GM18498 (cell line): ENCODE data around the gene NFE2.
"Not testable (repeated sequence)": the region's sequence is repeated elsewhere in the genome, so short reads cannot be mapped to it uniquely, and the experiment has no call there.

Experiments
- ATAC-seq: cut with Tn5 transposase; IDR thresholded peaks from one replicate; pipeline ENCODE4 v1.9.1; 2021; ENCODE audit warnings: mild to moderate bottlenecking, moderate library complexity; ENCODE audit not compliant: unreplicated experiment

The NFE2 gene

DNA sequence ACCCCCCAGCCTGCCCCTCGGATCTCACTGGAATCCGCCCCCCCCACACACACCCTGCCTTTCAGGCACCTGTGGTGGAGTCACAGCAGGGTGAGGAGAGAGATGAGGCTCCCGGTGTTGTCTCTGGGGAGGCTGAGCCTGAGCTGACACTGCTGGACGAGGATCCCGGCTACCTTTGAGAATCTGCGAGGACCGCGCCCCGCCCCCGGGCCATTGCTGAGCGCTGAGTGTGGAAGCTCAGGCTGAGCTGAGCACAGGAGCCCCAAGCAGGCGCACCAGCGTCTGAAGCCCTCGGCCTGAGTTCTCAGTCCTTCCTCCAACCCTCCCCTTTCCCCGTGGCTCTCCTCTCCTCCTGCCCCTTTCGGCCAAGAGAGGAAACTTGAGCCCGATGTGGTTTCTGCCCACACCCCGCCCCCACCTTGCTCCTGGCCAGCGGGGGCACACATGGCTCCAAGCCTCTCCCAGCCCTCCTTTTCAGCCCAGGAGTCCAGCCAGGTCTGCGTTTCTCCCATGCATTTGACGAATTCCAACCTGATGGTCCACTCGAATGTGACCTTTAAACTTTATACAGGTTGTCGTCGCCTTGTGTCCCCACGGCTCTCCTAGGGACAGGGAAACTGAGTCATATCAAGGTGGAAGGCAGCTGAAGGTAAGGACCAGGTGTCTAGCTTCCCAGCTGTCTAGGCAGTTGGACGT, at the start of gene NFE2:
Gene NFE2 (minus strand): TSS at position 284 of the 696 bp plus-strand sequence. CDS start 5,767 bp downstream, outside the sequence.
- ATAC-seq: no peak

DNA sequence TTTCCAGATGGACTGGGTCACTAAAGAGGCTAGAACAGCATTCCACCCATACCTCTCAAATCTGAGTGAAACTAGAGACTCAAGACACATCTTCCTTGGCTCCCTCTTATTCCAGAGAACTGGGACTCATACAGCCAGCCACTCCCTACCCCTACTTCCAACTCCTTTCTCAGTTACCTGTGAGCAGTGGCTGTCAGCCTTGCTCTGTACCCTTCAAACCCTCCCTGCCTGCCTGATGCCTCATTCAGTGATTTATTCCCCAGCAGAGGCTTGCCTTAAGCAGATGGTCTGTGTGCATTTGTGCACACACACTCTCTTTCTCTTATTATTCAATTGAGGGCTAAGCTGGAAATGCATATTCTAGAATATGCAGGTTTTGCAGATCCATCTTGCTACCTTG, 48.9 kb upstream of the NFE2 start:
- no peak for ATAC-seq

DNA sequence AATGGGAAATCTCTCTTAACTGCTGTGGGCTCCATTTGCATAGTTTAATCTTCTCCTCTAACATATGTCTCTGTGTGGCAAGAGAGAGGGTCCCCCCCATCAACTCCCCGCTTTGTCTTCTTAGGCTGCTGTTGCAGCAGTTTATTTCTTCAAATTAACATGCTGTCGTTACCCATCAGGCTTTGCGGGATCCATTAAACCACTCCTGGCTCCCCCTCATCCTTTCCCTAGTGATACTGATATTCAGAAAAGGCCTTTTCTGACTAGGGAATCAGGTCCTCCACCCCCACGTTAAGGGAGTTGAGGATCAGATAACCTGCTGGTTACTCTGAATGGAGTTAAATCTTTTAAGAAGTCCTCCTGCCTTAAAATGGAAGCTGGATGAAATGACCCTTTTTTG, 48.2 kb upstream of the NFE2 start:
- ATAC-seq: no peak

DNA sequence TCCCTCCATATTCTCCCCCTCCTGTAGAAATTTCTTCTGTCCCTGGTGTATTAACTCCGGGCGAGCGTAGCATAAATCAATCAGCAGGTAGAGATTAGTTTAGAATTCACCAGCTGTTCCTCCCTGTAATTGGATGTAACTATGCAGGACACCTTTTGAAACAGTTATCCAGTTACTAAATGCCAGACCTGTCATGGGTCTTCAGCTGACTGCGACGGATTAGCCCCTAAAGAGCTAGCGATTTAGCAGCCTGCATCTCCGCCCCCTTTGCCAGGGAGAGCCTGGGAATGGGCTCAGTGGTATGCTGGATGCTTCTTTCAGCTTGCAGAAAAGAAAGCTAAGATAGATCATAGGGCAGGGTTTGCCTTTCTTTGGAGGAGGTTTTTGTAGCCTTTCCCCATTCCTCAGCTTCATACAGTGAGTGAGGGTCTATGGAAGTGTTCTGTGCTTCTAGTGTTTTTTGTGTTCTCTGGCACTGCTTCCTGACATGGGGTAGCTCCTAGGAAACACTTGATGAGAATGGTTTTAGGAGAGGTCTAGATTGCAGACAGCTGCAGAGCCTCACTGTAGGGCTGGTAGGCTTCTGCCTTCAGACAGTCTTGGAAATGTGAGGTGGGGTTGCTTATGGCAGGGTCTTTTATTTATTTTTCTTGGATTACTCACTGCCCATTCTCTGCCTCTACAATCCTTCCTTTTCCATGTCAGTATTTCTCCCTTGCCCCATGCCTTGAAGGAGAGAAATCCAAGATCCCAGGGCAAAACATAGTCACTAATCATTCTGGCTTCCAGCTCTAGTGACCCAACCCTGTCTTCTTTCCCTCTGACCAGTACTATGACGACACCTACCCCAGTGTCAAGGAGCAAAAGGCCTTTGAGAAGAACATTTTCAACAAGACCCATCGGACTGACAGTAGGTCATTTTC, 40.8 kb upstream of the NFE2 start:
- ATAC-seq: no peak

DNA sequence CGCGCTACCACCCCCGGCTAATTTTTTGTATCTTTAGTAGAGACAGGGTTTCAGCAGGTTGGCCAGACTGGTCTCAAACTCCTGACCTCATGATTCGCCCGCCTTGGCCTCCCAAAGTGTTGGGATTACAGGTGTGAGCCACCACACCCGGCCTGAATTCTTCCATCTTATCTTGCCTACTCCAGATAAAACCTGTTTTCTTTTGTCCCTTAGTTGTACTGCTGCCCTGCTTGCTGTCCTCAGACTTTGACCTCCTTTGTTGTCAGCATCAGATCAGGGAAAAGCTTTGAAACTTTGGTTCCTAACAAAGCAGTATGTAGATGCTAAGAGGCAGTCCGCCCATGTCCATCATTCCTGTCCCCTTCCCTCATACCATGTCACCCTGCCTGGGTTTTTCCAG, 40.0 kb upstream of the NFE2 start:
- no peak for ATAC-seq

DNA sequence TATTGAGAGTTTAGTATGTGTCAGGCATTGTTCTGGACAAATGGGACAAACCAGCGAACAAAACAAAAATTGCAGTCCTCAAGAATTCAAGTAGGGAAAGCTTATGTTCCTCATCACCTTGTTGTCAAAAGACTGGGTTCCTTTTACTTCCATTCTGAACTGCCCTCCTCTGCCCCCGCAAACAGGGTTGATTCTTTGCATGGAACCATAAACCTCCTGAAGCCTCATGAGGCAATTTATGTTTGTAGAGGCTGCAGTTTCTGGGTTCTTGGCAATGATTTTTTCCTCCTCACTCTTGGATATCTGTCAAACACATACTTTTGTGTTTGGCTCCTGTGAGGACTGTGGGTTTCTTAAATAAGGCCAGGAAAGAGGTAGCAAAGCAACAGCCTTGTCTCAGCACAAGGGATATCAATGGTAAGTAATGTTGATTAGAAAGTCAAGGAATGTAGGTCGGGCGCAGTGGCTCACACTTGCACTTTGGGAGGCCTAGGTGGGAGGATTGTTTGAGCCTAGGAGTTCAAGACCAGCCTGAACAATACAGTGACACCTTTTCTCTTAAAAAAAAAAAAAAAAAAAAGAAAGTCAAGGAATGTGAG, 38.0 kb upstream of the NFE2 start:
- no peak for ATAC-seq

DNA sequence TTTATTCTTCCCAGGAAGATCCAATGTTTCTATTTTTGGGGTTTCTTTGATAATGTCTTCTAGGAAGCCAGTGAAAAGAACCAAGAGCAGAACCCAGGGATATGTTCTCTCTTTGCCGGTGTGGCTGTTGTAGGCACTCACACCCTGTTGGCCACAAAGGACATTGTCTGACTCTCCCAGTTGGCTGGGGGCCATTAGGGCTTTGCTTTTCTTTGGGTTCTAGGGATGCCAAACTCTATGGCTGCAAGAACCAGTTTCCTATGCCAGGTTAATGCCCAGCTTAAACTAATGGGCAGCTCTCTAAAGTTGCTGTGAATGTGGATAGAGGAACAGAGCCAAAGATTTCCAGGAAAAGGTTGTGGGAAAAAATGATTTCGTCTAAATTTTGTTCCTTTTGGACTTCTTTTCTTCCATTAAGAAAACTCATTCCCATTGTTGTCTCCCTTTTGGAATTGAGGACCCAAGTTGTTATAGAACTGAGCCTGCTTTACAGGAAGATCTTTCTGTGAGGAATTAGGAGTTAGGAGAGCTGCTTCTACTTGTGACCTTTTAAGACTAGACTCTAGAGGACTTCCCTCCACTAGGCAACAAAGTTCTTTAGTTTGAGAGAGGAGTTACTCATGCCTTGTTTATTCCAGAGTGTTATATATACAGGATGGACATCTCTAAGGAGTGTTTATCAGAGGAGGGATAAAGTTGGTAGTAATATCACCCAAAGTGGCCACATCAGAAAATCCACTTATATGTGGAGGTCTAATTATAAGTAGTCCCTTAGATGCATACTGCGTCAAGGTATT, 37.2 kb upstream of the NFE2 start:
- ATAC-seq: no peak

DNA sequence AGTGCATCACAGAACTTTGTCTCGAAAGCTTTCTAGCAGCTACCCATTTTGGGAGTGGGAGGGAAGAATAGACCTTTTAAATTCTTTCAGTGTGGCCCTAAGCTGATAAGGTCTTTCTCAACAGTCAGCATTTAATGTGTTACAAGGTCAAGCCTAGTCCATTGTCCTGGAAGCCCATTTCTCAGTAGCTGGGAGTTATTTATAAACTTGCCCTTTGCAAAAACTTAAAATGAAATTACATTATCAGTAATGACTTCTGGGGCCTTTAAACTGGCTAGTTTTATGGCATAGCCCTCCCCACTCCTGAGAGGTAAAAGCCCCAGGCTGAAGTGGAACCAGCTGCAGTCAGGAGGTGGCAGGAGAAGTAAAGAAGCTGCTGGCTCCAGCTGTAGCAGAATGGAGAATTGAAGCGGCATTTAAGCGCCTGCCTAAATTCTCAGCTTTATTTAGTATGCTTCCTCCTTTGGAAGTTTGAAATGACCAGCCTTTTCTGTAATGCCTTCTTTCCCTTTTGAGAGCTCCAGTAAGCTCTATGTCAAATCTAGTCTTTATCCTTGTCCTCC, 36.5 kb upstream of the NFE2 start:
- ATAC-seq: no peak

DNA sequence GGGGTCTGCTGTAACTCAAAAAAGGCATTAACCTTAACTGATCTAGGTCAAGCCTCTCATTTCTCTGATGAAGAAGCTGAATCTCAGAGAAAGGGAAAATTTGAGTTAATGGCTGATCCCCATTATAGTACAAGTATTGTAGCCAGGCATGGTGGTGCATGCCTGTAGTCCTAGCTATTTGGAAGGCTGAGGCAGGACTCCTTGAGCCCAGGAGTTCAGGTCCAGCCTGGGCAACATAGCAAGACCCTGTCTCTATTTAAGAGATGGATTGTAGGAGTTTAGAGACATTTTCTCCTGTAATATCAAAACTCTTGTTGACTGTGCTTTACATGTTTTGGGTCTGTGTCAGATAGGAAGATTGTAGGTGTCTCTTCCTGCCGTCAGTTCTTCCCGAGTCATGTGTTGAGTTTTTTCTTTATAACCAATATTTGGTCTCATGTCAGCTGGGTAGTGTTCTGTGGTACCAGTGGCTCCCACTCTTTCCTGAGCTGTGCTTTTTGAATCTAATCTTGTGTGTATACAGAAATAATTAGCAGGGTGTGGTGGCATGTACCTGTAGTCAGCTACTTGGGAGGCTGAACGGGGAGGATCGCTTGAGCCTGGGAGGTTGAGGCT, 32.7 kb upstream of the NFE2 start:
- ATAC-seq: no peak

DNA sequence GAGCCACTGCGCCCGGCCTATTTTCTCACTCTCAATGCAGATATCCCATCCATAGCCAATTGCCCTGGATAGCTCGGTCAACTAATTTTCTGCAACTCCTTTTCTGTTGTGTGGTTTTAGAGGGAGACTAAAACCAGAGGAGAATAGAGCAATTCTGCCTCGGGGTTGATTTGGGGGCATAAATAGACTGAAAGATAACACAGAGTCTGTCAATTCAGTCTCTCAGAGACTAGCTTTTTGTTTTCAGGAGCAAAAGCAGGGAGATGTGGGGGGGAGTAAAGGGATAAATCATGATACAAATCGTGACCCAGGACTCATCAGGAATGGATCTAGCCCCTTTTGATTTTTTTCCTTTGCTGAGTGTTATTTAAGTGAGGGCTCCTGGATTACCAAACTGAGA, 30.6 kb upstream of the NFE2 start:
- no peak for ATAC-seq

DNA sequence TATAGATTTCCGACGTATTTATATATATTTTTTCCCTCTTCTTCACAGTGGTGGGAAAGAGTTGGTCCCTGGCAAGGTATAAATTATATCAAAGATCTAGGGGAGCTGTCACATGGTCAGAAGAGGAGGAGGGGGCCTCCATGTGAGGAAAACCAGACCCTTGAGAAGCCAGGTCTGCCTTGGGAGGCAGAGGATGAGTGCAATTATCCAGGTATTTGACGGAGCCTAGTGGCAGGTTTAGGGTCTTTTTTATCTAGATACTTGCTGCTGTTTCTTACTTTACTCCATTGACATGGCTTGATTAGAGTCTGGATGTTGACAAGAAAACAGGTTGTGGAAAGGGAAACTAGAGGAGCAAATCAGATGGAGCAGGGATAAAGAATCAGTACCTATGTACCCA, 29.6 kb upstream of the NFE2 start:
- no peak for ATAC-seq

DNA sequence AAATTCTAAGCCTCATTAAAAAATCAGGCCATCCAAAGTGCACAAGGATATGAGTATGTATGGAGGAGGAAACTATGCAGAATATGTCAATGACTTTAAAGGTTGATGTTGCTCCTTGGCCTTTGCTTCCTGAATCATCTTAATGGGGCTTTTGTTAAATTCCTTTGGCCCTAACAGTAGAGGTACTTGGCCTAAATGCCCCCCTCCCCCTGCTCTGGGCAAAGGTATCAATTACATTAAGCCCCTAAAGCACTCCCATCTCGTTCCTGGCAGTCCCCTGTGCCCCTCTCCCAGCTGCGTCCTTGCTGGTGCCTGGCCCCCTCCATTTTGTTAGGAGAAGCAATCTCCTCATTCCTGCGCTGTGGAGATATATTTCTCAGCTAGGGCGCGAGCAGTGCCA, 28.9 kb upstream of the NFE2 start:
- no peak for ATAC-seq

DNA sequence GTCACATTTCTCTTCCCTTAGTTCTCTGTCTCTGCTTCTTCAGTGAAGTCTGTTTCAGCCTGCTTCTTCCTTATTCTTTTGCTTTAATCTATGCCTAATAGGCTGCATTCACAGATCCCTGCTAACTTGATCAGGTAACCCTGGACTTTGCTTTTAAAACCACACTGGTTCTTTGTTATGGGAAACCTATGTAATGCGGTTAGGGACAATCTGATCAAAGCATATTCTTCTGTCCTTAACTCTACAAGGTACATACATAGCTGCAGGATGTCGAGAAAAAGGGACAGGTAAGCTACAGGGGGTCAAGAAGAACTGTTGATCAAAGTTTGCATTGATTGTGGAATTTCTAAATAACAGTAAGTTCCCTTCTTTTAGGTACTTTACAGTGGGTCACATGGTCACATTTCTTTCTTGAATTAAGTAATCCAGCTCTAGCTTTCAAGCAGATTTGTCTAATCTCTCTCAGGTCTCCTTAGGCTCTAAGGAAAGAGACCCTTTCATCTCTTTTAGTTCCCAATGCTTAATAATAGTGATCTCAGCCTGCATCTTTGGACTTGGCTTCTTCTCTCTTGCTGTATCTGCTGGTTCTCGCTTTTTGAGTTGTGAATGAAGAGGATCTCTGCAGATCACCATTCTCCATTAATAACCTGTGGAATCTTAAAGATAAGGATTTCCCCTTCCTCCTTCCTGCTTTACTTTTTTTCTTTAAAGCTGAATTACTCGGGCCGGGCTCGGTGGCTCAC, 28.0 kb upstream of the NFE2 start:
- no peak for ATAC-seq

DNA sequence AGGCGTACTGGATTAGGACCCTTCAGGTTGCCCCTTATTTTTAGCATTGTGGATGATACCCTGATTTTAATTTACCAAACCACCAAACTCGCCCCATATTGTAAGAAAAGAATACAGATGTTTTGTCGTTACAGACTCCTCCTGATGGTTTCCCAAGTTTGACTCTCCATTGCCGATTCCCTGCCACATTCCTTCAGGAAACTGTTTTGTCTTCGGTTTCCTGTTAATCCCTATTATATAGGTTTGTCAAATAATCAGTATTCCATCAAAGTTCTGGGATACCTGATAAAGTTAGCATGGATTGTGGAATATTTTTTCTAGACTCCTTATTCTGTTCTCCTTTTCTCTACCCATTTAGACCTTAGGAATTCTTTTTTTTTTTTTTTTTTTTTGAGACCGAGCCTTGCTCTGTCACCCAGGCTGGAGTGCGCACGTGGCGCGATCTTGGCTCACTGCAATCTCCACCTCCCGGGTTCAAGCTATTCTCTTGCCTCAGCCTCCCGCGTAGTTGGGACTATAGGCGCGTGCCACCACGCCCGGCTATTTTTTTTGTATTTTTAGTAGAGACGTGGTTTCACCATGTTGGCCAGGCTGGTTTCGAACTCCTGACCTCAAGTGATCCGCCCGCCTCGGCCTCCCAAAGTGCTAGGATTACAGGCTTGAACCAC, 24.8 kb upstream of the NFE2 start:
- not testable (repeated sequence) for ATAC-seq

DNA sequence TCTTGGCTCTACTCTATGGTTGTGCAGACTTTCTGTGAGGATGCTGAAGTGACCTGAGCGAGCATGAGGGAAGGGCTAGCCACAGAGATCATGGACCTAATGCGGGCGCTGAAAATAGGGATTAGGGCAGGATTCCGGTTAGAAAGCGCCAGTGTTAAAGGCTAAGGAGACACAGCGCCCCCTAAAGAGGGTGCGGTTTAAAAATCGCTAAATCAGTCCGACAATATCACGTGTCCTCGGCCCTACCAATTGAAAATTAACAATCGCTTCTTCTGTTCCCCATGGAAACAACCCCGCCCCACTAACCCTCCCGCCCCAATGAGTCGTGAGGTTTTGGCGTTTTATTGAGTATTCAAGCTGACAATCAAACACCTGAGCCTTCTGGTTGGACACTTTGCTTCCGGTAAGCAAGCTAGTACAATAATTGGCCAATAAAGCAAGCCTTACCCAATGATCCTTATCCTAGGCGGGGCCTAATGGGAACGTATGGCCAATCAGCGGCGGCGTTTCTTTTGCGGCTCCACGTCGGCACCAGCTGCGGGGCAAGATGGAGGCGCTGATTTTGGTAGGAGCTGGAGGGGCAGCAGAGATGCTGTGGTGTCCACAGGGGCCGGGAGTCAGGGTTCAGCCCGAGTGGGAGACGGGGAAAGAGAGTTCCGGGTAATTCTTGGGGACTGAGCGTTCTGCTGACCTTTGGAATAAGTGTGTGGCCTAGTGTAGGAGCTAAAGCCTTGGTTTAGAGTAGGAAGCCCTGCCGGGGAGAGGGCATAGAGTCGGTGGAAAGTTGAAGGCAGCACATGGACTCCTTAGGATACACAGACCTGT, 24.0 kb upstream of the NFE2 start, which contains the start of gene COPZ1:
Gene COPZ1 (plus strand): TSS at position 515 of the 825 bp plus-strand sequence. CDS start 33 bp downstream, at position 548.
- peak; percentile 97 for ATAC-seq

DNA sequence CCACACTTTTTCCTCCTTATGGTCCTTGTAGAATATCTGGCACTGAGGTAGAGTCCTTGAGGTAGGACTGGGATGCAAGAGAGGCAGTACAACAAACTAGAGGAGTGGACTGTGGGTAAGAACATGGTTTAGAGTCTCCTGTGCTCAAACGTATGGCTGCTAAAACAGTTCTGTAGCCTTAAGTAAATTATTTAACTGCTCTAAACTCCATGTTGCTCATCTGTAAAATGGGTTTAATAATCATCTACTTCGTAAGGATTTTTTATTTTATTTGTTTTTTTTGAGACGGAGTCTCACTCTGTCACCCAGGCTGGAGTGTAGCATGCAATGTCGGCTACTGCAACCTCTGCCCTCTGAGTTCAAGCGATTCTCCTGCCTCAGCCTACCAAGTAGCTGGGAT, 20.5 kb upstream of the NFE2 start:
- no peak for ATAC-seq

DNA sequence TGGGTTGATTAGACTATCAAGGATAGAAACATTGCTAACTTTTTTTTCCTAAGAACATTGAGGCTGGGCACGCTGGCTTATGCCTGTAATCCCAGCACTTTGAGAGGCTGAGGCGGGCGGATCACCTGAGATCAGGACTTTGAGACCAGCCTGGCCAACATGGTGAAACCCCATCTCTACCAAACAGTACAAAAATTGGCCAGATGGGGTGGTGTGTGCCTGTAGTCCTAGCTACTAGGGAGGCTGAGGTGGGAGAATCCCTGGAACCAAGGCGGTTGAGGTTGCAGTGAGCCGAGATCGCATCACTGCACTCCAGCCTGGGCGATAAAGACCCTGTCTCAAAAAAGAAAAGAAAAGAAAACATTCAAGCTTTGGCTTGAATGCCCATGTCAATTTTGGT, 11.5 kb upstream of the NFE2 start:
- not testable (repeated sequence) for ATAC-seq

DNA sequence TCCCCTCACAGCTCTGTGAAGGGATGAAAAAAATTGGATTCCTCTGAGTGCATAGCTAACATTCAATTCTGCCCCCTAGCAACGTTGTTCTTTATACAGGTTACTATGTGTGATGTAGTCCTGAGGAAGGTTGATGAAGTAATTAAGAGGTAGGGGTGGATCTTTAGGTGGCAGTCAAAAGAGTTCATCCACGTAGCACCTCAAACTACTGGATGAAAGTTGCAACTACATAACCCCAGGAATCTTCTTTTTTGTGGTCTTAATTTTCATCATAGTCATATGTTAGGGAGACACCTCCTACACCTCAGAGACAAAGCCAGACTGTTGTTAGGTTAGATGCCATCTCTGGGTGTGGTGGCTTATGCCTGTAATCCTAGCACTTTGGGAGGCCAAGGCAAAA, 10.2 kb upstream of the NFE2 start:
- ATAC-seq: no peak
